NCI-H510A (cell line): ENCODE measurements around the gene PIM1.
A peak's percentile ranks its signal among the peaks of the same experiment; 100 is the strongest.
"Not testable (repeated sequence)": the region's sequence is repeated elsewhere in the genome, so short reads cannot be mapped to it uniquely, and the experiment has no call there.

Experiments used
- DNase-seq: peaks from one replicate; lab custom pipeline; 2025; lab: John Stamatoyannopoulos, UW

The PIM1 gene

DNA sequence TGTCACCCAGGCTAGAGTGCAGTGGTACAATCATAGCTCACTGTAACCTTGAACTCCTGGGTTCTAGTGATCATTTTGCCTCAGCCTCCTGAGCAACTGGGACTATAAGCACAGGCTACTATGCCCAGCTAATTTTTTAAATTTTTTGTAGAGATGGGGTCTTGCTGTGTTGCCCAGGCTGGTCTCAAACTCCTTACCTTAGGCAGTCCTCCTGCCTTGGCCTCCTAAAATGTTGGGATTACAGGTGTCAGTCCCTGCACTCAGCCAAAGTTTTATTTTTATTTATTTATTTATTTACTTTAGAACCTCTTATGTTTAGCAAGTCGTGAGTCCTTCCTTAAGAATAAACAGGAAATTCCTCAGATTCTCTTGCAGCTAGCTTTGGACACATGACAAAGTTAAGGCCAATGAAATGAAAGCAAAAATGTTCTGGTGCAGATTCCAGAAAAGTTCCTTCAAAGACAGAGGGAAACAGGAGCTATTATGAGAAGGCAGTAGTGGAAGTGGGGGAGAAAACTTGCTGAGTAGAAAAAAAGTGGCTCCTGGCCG lies 19.1 kb downstream of the PIM1 start:
- DNase-seq = no peak

DNA sequence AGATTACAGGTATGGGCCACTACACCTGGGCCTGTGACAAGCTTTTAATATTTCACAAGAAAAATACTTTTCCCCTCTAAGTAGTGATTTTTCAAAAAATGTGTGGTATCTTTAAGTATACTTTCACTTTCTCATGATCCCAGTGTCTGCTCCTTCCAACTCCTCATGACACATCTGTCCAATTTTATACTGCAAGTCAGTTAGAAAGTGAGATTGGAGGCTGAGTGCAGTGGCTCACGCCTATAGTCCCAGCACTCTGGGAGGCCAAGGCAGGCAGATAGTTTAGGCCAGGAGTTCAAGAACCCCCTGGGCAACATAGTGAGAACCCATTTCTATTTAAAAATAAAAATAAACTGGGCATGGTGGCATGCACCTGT lies 20.2 kb downstream of the PIM1 start:
- DNase-seq = no peak

DNA sequence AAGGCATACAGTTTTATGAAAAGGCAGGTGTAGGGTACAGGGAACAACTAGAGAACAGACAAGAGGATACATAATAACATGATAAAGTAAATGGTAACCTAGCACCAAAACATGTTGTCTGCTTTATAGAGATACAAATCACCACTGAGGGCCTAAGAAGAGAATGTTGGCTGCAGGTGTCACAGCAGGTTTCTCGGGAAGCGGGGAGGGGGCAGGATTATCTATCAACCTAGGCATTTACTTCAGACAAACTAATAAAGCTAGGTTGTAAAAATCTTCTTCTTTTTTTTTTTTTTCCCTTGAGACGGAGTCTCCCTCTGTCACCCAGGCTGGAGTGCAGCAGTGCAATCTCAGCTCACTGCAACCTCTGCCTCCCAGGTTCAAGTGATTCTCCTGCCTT lies 22.7 kb downstream of the PIM1 start:
- no peak for DNase-seq

DNA sequence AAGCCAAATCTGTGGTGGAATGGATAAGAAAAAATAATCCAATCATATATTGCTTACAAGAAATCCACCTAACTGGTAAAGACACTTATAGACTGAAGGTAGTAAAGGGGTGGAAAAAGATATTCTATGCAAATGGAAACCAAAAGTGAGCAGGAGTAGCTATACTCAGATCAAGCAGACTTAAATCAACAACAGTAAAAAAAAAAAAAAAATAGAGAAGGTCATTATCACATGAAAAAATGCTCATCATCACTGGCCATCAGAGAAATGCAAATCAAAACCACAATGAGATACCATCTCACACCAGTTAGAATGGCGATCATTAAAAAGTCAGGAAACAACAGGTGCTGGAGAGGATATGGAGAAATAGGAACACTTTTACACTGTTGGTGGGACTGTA lies 24.9 kb downstream of the PIM1 start:
- not testable (repeated sequence) for DNase-seq

DNA sequence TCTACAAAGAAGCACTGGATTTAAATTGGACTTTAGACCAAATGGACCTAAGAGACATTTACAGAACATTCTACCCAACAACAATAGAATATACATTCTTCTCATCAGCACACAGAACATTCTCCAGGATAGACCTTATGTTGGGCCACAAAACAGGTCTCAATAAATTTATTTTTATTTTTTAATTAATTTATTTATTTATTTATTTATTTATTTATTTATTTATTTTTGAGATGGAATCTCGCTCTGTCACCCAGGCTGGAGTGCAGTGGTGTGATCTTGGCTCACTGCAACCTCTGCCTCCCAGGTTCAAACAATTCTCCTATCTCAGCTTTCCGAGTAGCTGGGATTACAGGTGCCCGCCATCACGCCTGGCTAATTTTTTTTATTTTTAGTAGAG lies 26.5 kb downstream of the PIM1 start:
- DNase-seq = not testable (repeated sequence)

DNA sequence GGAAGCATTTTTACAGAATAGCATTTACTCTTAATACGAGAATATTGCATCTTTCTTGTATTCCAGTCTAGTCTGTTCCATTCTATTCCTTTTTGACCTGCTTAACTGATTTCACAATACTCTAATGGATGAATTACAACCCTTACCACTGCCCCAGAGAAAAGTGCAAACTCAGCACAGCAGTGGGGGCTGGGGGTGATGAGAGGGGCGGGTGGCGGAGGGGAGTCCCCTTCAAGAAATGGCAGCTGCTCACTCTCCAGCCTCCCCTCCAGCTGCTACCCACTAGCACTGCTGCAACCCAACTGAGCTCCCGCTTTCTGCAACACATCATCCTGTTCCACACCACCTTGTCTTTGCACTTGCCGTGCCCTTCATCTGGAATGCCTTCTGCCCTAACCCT lies 30.1 kb downstream of the PIM1 start:
- no peak for DNase-seq

DNA sequence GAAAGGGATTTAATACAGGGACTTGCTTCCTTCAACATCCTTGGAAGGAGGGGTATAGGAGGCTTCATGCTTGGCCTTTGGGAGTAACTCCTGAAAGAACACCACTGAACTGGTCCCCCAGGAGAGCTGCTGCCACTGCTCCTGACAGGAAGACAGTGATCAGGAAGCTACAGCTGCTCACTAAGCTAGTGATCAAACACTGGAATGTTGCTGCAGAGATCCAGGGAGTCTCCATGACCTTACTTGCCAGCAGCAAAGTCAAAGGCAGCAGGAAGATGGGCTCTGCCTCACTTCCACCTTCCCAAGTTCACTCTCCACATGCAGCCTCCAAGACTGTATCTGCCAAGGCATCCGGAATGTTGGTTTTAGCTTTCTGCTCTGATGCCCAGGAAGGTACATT lies 31.8 kb downstream of the PIM1 start:
- DNase-seq = no peak

DNA sequence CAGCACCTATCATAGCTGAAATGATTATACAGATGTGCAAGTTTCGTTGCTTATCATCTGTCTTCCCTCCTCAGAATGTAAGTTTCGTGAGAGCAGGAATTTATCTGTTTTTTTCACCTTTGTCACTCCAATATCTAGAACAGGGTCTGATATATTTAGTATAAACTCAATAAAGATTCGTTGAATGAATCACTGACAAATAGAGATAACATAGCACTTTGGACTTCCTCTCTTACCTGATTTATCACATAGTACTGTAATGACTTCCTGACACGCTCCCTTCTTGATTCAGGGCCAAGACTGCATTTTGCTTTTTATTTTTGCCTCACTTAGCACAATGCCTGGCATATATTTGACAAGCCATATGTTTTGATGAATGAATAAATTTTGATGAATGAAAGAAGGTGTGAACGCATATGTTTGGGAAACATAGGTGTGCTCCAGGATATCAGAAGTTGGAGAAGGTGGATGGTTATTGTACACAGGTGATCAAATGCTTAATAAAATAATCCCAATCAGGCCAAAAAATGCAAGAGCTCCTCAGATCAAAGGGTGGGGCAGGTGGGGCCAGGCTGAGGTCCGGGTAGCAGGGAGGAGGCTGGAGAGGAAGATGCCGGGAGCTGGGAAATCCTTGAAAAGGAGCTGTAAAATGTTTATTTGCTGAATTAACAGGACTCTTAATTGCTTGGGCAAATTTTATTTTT lies 33.0 kb downstream of the PIM1 start:
- DNase-seq = no peak

DNA sequence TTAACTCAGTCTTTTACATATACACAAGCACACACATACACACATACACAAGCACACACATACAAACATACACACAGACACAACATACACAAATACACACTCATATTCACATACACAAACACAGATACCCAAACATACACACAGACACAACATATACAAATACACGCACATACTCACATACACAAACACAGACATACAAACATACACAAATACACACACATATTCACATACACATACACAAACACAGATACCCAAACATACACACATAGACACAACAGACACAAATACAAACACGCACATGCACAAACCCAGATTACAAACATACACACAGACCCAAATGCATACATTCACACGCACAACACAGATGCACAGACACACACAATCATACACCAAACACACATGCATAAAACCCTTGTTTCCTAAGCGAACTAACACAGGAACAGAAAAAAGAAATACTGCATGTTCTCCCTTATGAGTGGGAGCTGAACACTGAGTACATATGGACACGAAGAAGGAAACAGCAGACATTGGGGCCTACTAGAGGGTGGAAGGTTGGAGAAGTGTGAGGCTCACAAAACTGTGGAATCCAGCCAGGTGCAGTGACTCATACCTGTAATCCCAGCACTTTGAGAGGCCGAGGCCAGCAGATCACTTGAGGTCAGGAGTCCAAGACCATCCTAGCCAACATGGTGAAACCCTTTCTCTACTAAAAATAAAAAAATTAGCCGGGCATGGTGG lies 34.2 kb downstream of the PIM1 start:
- DNase-seq = no peak

DNA sequence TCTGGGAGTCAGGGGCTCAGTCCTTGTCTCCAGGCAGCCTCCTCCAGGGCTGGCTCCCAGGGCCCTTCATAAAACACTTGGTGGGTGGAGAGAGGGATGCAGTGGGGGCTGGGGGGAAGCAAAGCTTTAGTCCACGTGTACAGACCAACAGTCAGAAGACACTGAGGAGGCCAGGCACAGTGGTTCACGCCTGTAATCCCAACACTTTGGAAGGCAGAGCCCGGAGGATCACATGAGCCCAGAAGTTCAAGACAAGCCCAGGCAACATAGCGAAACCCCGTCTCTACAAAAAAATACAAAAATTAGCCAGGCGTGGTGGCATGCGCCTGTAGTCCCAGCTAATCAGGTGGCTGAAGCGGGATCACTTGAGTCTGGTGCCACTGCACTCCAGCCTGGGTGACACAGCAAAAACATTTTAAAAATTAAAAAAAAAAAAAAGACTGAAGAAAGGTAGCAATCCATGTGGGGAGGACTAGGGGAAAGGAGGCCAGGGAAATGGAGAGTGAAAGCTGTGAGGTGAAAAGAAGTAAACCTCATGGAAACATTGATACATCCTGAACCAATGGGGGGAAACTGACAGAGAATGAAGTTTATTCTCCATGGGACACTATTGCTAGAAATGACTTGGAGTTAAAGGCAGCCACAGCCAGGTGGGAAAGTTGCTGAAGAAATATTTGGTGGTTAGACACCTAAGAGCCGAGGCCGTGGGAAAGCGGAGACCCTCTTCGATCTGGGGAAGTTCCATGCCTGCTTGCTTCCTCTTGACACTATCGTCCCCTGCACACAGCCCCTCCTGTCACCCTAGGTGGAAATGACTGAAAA lies 35.4 kb downstream of the PIM1 start:
- DNase-seq = no peak

DNA sequence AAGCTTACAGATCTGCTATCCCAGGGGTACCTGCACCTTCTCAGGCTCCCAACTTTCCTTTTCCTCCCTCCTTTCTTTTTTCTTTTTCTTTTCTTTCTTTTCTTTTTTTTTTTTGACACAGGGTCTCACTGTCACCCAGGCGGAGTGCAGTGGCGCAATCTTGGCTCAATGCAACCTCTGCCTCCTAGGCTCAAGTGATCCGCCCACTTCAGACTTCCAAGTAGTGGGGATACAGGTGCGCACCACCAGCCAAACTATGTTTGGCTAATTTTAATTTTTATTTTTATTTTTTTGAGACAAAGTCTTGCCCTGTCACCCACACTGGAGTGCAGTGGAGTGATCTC lies 36.0 kb downstream of the PIM1 start:
- DNase-seq = no peak

DNA sequence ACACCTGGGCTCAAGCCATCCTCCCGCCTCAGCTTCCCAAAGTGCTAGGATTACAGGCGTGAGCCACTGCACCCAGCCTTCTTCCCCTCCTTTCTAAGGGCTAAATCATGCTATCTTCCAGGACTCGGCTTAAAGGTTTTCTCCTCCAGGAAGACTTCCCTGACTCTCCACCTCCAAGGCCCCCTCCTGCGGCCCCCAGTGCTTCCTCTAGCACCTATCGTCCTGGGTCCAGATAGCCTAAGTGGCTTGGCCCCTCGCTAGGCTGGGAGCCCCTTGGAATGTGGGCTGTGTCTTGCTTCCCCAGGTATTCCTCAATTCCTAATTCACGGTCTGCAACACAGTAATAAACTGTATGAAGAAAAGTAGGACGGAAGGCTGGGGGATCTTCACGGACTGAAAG lies 36.7 kb downstream of the PIM1 start:
- DNase-seq = no peak

DNA sequence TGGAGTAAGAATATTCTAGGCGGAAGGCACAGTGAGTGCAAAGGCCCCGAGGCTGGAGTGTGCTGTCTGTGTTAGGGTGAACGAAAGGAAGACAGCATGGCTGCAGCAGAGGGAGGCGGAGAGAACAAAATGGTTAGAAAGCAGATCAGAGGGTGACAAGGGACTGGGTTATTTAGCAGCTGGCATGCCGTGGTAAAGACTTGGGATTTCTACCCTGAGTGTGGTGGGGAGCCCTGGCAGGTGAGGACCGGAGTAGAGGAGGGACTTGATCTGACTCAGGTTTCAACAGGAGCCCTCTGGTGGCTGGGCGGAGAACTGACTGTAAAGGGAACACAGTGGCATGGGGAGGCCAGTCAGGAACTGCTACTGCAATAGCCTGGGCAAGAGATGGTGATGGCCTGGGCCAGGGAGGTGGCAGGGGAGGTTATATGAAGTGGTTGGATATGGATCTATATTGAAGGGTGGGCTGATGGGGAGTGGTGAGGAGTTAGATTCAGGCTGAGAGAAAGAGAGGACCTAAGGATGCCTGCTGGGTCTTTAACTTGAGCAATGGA lies 38.0 kb downstream of the PIM1 start:
- DNase-seq = peak; percentile 19

DNA sequence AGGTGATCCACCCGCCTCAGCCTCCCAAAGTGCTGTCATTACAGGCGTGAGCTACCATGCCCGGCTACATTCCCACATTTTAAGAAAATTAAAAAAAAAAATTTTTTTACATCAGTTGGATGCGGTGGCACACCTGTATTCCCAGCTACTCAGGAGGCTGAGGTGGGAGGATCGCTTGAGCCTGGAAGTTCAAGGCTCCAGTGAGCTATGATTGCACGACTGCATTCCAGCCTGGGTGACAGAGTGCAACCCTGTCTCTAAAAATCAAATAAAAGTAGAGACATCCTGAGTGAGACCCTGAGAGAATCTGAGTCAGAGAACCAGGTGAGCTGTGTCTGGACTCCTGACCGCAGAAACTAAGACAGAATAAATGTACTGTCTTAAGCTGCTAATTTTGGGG lies 38.8 kb downstream of the PIM1 start:
- DNase-seq = no peak

DNA sequence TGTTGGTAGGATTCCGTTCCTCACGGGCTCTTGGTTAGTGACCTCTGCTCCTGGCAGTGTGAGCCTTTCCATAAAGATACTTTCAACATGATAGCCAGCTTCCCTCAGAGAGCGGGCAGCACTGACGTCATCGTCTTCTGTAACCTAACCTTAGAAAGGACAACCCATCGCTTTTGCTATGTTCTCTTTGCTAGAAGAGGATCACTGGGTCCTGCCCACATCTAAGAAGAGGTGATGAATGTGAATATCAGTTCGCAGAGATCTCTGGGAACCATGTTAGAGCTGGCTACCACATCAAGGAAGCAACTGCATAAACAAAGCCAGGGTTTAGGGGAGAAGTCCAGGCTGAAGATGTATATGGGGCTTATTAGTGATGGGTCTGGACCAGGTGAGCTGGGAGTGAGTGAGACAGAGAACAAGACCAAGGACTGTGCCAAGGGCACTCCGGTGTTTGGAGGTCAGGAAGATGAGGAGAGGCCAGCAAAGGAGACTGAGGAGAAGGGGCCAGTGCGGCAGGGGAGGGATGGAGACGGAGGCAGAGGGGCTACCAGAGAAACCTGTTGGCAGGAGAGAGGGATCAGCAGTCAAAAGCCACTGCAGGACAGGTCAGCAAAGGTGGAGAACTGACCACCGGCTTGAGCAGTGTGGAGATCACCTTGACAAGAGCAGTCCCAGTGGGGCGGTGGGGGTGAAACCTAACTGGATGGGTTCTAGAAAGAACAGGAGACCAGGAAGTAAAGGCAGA lies 39.7 kb downstream of the PIM1 start:
- DNase-seq = no peak

DNA sequence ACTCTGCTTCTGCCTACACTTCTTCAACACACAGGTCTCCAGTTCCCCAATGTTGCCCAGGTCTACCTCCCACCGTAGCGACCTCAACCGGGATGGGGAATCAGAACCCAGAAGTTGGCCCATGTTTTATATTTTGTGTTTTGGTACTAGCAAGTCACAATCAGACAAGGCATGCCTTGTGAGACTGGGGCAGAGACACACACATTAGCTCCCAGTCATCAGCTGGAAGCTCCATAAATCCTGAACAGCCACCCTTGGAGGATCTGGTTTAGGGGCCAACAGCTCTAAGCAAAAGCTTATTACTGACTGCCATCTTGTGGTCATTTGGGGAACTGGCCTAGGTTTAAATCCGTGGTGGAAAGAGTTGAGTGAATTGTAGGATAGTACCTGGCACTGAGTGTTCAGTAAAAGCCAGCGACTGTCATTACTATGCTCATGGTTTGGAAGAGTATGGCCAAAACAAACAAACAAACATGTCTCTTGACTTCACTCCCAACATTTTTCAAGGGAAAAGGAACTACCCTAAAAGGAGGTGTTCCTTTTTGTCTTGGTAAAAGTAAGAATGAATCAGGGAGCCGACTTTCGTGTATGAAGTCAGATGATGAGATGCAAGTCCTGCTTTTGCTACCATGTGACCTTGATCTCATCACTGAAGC lies 40.5 kb downstream of the PIM1 start:
- DNase-seq = peak; percentile 46

DNA sequence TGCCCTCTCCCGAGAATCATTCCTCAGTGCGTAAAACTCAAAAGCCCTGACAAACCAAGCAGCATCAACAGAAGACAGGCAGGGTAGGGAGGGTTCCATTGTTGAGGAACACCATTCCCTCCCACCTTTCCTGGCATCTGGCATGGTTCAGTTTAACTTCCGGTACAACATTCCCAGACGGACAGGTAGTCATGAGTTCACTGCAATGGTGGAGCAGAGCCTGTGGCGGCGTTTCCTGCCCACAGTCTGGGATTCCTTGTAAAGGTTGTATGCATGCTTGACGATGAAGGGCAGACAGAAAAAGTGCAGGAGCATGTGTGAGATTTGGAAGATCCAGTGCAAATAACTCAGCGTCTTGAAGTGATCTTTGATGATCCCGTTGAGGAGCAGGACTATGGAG lies 42.3 kb downstream of the PIM1 start:
- DNase-seq = no peak

DNA sequence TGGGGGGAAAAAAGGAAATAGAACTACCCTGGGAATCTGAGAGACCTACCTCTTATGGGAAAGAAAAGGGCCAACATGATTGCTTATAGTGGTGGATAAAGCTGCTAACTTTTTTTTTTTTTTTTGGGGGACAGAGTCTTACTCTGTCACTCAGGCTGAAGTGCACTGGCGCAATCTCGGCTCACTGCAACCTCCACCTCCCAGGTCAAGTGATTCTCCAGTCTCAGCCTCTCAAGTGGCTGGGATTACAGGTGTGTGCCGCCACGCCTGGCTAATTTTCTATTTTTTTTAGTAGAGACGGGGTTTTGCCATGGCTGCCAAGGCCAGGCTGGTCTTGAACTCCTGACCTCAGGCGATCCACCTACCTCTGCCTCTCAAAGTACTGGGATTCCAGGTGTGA lies 48.1 kb downstream of the PIM1 start:
- peak; percentile 24 for DNase-seq

DNA sequence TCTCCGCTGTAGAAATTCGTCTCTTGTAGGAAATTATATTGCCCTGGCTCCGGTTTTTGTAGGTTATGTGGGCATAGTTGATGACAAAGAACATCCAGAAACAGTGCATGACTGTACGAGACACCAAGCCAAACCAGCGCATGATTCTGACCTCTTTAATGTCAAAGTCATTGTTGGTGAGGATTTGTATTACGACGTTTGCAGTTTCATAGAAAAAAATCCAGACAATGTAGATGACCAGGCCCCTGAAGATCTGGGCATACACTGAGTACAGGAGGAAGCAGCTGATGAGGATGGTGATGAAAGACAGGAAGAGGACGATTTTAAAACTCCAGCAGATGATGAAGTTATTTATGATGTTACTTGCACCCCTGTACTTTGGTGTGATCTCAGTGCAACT lies 48.6 kb downstream of the PIM1 start:
- no peak for DNase-seq

DNA sequence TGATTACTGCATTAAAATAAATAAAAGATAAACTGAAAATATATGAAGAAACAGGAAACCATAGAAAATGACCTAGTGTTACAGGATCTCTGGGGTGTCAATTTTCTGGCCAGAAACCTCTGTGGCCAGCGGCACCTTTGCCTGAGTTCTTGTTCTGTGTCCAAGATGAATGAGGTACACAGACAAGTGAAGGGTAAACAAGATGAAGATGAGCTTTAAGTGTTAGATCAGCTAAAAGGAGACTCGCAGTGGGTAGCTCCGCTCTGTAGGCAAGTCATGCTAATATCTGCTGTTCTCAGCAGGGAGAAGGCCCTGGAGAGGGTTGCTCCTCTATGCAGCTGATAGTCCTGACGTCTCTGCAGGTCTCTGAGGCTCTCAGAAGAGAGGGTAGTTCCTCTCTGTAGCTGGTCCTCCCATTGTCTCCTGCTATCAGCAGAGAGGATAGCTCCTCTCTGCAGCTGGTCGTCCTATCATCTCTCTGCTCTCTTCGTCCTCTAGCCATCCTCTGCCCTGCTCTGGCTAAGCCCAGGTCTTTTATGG lies 51.7 kb downstream of the PIM1 start:
- no peak for DNase-seq
